Measurements from ENCODE around the gene PTPRD.

The PTPRD gene

GRCh38 chr9:8552732-8553131, 2060.1 kb downstream of the PTPRD start:
- TF ChIP-seq CTCF (IDR thresholded peaks at IDR 0.05; ENCODE audit: control extremely low read depth, extremely low read depth, low read depth, missing control alignments) = no peak
- POLR2A ChIA-PET = no interaction called here
- CTCF ChIA-PET = interaction anchor here (1.6 kb wide), 1 partner anchor 13 kb away, joined by 4 read pairs; no protein-coding TSS in a partner anchor
- DNase-seq (ENCODE audit: extremely low spot score) = no peak

DNA sequence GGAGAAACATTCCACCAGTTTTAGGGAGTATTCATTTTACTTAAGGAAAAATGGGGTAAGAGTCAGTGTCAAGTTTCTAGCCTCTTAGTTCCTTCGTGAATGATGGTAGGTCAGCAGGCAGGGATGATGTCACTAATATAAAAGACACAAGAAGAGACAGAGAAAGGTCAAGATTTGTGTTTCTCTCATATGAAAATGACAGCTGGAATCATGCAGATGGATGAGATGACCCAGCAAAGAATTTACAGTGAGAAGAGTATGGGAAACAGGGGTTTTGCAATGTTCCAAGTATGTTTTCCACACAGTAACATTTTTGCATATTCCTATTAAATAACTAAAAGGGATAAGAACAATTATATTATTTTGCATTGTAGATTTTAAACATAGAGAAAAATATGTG, 2063.6 kb downstream of the PTPRD start:
- DNase-seq (ENCODE audit: extremely low spot score) = no peak
- TF ChIP-seq CTCF (IDR thresholded peaks at IDR 0.05; ENCODE audit: control extremely low read depth, extremely low read depth, low read depth, missing control alignments) = no peak
- POLR2A ChIA-PET = no interaction called here
- CTCF ChIA-PET = interaction anchor here (0.6 kb wide), 1 partner anchor 9 kb away, joined by 3 read pairs; no protein-coding TSS in a partner anchor

GRCh38 chr9:8543219-8543618, 2069.6 kb downstream of the PTPRD start:
- ChIA-PET POLR2A (no interaction called here), CTCF (interaction anchor here (1.4 kb wide), 1 partner anchor 27 kb away, joined by 3 read pairs; no protein-coding TSS in a partner anchor)
- DNase-seq (ENCODE audit: extremely low spot score) = no peak
- no peak for TF ChIP-seq CTCF (IDR thresholded peaks at IDR 0.05; ENCODE audit: control extremely low read depth, extremely low read depth, low read depth, missing control alignments)

- TF ChIP-seq CTCF (IDR thresholded peaks at IDR 0.05; ENCODE audit: control extremely low read depth, extremely low read depth, low read depth, missing control alignments) = no peak
- POLR2A ChIA-PET = no interaction called here
Observed at GRCh38 chr9:8542537-8542936, 2070.3 kb downstream of the PTPRD start.

DNA sequence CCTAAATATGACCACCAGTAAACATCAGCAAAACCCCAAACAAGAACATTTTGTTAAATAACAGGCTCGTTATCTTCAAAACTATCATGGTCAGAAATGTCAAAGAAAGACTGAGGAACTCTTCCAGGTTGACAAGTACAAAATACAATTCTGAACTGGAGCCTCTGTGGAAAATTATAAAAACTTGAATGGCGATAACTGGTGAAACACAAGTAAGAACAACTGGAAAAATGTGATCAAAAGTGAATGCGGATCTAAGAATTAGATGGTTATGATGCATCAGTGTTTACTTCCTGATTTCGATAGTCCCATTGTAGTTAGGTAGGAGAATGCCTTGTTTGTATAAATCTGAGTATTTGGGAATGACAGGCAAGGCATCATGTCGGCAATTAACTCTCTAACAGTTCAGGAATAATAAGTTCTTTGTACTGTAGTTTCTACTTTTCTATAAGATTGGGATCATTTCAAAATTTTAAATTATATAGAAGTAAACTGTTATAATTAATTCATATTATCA, 2073.1 kb downstream of the PTPRD start:
- no peak for TF ChIP-seq CTCF (IDR thresholded peaks at IDR 0.05; ENCODE audit: control extremely low read depth, extremely low read depth, low read depth, missing control alignments)
- POLR2A ChIA-PET = no interaction called here
- DNase-seq (ENCODE audit: extremely low spot score) = no peak
- CTCF ChIA-PET = no interaction called here

More at GRCh38 chr9:8542537-8542936, 2070.3 kb downstream of the PTPRD start:
- no peak for DNase-seq (ENCODE audit: extremely low spot score)
- CTCF ChIA-PET = interaction anchor here (1.4 kb wide), 1 partner anchor 28 kb away, joined by 3 read pairs; no protein-coding TSS in a partner anchor

GRCh38 chr9:8536845-8537244, 2076.0 kb downstream of the PTPRD start:
- ChIA-PET POLR2A (no interaction called here), CTCF (interaction anchor here (1.6 kb wide), 1 partner anchor 8 kb away, joined by 4 read pairs; no protein-coding TSS in a partner anchor)
- no peak for DNase-seq (ENCODE audit: extremely low spot score)
- no peak for TF ChIP-seq CTCF (IDR thresholded peaks at IDR 0.05; ENCODE audit: control extremely low read depth, extremely low read depth, low read depth, missing control alignments)
